Measurements from ENCODE around the gene EMC9. TPM values are rescaled to one million over a fixed set of nuclear protein-coding genes. Genes with fewer than 3 reads are reported as not detected.

EMC9 gene
- total and polyA plus RNA-seq, 2 of the 8 experiments (the other 6 are each of a cell fraction or from before 2014, with no cell fraction given), result 38.4 to 47.2 TPM

DNA sequence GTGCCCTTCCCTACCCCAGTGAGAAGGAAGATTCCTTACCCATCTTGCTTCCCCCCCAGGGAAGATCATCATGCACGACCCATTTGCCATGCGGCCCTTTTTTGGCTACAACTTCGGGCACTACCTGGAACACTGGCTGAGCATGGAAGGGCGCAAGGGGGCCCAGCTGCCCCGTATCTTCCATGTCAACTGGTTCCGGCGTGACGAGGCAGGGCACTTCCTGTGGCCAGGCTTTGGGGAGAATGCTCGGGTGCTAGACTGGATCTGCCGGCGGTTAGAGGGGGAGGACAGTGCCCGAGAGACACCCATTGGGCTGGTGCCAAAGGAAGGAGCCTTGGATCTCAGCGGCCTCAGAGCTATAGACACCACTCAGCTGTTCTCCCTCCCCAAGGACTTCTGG, 37.9 kb downstream of the EMC9 start (continued):
- TF ChIP-seq, protein P1, sequence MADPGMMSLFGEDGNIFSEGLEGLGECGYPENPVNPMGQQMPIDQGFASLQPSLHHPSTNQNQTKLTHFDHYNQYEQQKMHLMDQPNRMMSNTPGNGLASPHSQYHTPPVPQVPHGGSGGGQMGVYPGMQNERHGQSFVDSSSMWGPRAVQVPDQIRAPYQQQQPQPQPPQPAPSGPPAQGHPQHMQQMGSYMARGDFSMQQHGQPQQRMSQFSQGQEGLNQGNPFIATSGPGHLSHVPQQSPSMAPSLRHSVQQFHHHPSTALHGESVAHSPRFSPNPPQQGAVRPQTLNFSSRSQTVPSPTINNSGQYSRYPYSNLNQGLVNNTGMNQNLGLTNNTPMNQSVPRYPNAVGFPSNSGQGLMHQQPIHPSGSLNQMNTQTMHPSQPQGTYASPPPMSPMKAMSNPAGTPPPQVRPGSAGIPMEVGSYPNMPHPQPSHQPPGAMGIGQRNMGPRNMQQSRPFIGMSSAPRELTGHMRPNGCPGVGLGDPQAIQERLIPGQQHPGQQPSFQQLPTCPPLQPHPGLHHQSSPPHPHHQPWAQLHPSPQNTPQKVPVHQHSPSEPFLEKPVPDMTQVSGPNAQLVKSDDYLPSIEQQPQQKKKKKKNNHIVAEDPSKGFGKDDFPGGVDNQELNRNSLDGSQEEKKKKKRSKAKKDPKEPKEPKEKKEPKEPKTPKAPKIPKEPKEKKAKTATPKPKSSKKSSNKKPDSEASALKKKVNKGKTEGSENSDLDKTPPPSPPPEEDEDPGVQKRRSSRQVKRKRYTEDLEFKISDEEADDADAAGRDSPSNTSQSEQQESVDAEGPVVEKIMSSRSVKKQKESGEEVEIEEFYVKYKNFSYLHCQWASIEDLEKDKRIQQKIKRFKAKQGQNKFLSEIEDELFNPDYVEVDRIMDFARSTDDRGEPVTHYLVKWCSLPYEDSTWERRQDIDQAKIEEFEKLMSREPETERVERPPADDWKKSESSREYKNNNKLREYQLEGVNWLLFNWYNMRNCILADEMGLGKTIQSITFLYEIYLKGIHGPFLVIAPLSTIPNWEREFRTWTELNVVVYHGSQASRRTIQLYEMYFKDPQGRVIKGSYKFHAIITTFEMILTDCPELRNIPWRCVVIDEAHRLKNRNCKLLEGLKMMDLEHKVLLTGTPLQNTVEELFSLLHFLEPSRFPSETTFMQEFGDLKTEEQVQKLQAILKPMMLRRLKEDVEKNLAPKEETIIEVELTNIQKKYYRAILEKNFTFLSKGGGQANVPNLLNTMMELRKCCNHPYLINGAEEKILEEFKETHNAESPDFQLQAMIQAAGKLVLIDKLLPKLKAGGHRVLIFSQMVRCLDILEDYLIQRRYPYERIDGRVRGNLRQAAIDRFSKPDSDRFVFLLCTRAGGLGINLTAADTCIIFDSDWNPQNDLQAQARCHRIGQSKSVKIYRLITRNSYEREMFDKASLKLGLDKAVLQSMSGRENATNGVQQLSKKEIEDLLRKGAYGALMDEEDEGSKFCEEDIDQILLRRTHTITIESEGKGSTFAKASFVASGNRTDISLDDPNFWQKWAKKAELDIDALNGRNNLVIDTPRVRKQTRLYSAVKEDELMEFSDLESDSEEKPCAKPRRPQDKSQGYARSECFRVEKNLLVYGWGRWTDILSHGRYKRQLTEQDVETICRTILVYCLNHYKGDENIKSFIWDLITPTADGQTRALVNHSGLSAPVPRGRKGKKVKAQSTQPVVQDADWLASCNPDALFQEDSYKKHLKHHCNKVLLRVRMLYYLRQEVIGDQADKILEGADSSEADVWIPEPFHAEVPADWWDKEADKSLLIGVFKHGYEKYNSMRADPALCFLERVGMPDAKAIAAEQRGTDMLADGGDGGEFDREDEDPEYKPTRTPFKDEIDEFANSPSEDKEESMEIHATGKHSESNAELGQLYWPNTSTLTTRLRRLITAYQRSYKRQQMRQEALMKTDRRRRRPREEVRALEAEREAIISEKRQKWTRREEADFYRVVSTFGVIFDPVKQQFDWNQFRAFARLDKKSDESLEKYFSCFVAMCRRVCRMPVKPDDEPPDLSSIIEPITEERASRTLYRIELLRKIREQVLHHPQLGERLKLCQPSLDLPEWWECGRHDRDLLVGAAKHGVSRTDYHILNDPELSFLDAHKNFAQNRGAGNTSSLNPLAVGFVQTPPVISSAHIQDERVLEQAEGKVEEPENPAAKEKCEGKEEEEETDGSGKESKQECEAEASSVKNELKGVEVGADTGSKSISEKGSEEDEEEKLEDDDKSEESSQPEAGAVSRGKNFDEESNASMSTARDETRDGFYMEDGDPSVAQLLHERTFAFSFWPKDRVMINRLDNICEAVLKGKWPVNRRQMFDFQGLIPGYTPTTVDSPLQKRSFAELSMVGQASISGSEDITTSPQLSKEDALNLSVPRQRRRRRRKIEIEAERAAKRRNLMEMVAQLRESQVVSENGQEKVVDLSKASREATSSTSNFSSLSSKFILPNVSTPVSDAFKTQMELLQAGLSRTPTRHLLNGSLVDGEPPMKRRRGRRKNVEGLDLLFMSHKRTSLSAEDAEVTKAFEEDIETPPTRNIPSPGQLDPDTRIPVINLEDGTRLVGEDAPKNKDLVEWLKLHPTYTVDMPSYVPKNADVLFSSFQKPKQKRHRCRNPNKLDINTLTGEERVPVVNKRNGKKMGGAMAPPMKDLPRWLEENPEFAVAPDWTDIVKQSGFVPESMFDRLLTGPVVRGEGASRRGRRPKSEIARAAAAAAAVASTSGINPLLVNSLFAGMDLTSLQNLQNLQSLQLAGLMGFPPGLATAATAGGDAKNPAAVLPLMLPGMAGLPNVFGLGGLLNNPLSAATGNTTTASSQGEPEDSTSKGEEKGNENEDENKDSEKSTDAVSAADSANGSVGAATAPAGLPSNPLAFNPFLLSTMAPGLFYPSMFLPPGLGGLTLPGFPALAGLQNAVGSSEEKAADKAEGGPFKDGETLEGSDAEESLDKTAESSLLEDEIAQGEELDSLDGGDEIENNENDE (IDR thresholded peaks at IDR 0.05; ENCODE audit: insufficient replicate concordance, low read length), result no peak
- TF ChIP-seq RXRA (IDR thresholded peaks at IDR 0.05; ENCODE audit: insufficient read depth, low read depth, low read length) (no peak), SP1 (IDR thresholded peaks at IDR 0.05; ENCODE audit: low read depth, low read length) (no peak), JUND (IDR thresholded peaks at IDR 0.05; ENCODE audit: low read length) (no peak), HDAC2 (IDR thresholded peaks at IDR 0.05; ENCODE audit: borderline replicate concordance in 1 of 2, low read depth in 2 of 2, low read length in 2 of 2) (no peak), SAP30 (IDR thresholded peaks at IDR 0.05; ENCODE audit: insufficient read depth, insufficient replicate concordance, low read length) (no peak)
- TF ChIP-seq, protein P2, sequence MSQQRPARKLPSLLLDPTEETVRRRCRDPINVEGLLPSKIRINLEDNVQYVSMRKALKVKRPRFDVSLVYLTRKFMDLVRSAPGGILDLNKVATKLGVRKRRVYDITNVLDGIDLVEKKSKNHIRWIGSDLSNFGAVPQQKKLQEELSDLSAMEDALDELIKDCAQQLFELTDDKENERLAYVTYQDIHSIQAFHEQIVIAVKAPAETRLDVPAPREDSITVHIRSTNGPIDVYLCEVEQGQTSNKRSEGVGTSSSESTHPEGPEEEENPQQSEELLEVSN (IDR thresholded peaks at IDR 0.05), result no peak

Data from H1 (cell line).